HG03039 (cell line): Measurements from ENCODE around the gene MAP2K4.

Experiments
- ATAC-seq: cut with Tn5 transposase; IDR thresholded peaks from one replicate; pipeline ENCODE4 v1.9.1; 2021; ENCODE audit warnings: mild to moderate bottlenecking, moderate library complexity; ENCODE audit not compliant: unreplicated experiment

MAP2K4 gene

DNA sequence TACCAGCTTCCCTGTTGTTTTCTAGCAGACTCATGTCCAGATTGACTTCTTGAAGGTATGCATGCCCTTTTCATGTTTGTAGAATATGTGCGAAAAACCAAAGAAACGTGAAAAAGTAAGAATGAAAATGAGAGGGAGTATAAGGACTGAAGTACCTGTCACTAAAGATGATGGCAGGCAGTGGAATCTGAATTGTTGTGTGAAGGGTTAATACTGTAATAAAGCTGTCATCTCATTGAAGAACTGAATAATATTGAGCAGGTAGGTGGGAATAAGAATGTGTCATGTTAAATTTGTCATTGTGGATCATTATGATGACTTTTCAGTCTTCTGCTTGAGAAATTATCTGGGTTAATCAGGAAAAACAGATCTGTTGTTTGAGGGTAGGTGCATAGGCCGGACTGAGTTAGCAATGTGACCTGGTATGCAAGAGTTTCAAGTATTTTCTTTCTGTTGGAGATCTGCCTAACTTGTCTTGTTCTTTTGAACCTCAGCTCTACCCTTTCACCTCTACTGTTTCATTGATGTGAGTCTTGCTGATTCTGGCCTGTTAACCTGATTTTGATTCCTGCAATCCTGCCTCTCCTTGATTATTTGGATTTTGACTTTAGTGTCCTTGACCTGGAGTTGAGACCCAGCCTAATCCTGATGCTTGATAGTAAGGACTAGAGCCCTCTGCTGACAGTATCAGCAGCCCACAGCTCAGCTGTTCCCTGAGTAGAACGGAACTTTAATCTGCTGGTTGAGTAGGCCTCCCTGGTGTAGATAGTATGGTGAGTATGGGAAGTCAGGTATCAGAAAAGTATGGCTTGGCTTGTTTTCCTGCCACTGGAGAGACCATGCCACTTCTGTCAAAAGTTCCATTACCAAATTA is 64.6 kb downstream of the MAP2K4 start:
- no peak for ATAC-seq

DNA sequence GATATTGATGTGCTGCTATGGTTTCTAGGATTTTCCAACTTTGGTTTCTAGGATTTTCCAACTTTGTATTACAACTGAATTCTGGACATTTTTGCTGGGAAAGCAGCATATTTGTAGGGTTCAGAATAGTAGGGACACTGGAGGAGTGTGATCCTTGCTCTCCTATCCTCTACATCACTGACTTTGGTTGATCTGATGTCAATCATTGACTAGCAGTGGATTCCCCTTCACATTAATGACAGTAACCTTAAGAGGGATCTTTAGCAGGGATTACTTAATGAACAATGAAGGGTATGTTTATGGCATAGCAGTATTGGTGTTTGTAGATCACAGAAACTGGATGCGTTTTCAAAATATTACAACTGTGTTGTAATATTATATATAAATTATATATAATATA is 67.4 kb downstream of the MAP2K4 start:
- ATAC-seq: no peak

DNA sequence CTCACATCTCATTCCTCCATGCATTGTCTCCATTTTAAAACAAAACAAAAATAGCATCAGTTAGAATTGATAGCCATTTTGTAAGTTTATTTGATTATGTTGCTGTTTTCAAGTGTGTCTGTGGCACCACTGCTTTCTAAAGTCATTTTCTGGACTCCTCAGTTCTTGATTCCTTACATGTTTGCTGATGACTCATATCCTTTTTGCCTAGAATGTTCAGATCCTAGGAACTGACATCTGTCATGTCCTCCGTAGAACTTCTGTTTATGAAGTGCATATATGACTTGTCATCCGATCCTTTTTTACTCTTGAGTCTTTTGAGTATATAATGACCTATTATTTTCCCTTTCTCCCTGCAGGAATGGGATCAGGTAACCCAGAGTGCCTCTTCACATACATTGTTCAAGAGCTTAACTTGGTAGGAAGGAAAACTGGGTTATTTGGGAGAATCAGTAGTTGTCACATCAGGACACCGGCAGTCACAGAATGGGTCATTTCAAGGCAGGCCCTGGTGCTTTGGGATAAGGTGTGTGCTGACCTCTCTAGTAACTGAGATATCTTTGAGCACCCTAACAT is 69.2 kb downstream of the MAP2K4 start:
- no peak for ATAC-seq

DNA sequence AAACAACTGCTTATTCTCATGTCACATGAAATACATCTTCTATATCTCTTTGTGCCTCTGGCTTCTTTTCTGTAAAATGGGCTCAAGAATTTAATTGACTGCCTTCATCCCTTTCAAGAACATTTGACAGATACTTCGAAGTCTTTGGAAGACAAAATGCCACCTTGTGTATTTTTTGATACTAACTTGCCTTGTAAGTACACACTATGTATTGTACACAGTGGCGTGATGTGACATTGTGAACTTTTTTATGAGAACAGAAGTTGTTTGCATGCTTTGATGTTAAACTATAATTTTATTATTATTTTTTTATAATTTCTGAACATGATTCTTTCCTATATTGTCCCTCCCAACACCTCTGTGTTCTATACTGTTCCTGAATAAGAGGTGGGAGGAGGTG is 73.7 kb downstream of the MAP2K4 start:
- ATAC-seq: no peak

DNA sequence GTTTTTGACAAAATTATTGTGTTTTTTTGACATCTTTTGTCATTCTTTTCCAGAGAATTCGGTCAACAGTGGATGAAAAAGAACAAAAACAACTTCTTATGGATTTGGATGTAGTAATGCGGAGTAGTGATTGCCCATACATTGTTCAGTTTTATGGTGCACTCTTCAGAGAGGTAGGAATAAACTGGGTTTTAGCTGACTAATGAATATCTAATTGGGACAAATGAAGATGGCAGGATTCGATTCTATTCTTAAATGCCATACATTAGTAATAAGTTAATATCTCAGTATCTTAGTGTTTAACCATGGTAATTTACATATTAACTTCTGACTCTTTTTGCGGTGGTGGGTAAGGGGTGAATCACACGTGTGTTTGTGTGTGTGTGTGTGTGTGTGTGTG is 74.8 kb downstream of the MAP2K4 start:
- ATAC-seq: no peak

DNA sequence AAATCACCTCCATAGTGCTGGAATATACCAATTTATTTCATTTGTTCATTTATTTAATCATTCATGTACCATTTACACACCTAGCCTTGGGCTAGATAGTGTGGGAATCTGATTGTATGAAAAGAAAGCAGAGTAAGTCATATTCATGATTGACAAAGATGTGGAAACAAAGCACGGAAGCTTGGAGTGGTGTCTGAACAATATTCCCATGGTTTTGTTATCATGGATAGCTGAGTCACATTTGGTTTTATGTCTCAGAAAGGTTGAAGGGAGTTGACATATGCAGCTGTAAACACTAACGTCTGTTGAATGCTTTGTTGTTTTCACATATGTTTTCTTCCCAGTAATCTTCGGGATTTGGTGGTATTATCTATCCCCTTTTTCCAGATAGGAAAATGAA is 76.6 kb downstream of the MAP2K4 start:
- ATAC-seq: no peak

DNA sequence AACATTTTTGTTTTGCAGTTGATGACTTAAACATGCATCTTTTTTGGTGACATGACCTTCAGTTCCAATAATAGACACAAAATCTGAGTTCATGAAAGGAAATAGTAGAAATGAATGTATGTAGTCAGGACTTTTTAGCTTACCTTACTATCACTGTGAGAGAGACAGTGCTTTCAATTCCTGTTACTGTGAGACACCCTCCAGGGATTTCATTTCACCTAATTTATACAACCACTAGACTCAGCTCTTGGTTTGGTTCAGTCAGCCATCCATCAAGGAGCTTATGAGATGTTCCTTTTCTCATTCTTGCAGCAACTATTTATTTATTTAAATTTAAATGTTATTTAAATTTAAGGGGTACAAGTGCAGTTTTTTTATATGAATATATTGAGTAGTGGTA is 77.9 kb downstream of the MAP2K4 start:
- peak; percentile 78 for ATAC-seq

DNA sequence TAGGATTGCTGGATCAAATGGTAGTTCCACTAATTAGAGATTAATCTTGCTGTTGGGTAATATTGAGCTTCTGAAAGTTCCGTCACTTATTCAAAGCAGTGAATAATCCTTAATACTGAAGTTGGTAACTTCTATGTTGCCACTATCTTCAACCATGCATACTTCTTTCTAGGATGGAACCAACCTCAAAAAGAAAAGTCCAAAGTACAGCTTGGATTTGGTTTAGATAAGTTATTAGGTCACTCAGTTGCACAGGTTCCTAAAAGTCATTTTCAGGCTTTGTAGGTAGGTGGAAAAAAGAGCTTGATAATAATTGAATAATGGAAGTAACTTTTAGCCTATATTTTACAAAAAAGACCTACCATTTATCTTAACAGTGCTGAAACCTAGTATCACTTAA is 78.7 kb downstream of the MAP2K4 start:
- no peak for ATAC-seq

DNA sequence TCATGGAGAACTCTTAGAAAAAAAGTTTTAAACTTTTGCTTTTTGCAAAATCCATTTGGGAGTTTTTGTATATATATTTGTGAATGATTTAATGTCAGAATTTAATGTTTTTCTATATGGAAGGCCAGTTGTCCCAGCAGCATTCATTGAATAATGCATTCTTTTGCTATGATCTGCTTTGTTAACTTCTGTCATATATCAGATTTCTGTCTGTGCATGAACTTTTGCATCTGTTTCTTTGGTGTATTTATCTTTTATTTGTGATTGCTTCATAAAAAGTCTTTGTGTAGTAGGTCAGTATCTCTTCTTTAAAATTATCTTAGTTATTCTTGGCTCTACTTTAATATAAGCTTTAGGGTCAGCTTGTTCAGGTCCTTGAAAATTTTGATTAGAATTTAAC is 84.2 kb downstream of the MAP2K4 start:
- ATAC-seq: no peak

DNA sequence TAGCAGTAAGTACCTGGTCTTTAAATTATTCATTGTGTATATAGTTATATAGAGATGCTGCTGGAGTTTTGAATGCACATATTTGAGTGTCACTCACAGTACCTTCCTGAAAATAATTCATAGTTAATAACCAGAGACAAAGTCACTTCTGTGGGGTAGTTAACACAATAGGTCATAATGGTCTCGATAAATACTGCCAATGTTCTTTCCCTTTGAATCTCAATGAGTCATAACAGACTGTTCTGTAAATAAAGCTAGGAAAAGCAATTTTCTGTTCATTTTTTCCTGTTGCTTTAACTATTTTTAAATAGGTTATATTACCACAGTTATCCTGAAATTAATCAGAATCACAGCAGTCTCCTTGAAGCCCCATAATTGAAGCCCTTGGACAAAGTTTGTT is 87.2 kb downstream of the MAP2K4 start:
- ATAC-seq: no peak

DNA sequence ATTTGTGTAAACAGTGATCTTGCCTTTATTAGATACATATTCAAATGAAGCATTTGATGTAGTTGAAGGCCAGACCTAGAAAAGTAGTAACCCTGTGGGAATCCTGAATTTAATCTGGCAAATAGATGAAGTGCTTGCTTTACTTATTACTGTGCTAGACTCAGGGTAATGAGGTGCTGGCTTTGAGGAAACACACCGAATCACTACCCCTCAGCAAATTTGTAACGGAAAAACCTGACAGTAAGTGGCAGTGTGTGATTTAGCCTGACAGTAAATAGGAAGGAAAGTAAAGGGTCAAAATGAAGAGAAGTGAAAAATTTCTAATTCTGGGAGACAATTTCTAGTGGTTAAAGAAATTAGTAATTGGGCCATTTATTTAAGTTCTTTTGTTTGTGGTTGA is 90.2 kb downstream of the MAP2K4 start:
- no peak for ATAC-seq

DNA sequence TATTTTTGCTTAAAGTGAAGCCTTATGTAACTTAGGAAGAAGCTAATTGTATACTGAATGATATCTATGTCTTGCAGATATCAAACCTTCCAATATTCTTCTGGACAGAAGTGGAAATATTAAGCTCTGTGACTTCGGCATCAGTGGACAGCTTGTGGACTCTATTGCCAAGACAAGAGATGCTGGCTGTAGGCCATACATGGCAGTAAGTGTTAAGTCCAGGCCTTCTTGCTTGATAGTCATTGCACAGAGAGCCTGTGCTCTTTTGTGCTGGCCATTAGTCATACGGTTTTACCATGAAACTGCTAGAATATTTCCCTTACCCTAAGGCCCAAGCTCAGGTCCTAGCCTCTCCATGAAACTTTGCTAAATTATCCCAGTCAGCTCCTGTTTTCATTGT is 92.5 kb downstream of the MAP2K4 start:
- ATAC-seq: no peak

DNA sequence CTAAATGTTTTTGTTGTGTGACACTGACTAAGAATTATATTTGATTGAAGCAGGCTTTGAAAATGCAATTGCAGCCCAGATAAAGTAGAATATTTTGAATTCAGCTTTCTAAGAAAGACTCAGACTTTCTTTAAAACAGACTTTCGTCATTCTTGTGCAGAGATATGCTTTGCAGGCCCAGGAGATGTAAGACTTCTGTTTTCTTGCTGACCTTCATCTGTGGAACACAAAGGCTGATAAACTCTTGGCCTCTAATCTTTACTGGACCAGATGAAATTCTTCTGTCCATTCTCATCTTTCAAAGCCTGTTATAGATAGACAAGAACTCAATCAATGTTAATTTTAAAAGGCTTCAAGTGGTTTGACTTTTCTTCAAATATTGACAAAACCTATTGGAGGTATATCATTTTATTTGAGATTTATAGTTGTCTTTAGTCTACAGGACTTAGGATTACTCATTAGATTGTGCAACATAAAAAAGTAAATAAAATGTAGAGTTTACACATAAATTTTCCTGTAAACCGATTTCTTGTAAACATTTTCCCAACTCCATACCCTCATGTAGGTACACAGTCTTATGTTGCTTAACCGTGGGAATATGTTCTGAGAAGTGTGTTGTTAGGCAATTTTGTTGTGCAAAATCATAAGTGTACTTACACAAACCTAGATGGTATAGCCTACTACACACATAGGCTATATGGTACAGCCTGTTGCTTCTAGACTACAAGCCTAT is 94.2 kb downstream of the MAP2K4 start:
- no peak for ATAC-seq

DNA sequence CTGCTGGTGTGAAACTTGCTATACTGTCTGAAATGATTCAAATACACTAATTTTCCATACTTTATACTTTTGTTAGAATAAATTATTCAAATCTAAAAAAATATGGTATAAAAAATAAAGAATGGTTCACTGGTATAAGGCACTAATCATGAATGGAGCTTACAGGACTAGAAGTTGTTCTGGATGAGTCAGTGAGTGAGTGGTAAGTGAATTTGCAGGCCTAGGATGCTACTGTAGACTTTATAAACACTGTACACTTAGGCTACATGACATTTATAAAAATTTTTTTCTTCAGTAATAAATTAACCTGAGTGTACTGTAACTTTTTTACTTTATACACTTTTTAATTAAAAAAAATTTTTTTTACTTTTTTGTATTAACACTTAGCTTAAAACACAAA is 95.5 kb downstream of the MAP2K4 start:
- no peak for ATAC-seq

DNA sequence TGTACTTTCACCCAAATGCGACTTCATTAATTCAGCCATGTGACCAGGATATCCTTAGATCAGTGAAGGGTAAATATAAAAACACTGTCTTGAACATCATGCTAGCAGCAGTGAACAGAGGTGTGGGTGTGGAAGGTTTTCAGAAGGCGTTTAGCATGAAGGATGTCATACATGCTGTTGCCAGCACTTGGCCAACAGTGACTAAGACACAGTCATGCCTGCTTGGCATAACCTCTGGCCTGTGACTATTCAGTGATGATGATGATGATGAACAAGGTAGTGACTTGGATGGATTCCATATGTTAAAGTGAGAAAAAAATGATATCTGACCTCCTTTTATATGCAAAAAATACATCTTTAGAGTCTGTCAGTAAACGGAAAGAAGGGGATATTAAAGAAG is 97.9 kb downstream of the MAP2K4 start:
- ATAC-seq: no peak

DNA sequence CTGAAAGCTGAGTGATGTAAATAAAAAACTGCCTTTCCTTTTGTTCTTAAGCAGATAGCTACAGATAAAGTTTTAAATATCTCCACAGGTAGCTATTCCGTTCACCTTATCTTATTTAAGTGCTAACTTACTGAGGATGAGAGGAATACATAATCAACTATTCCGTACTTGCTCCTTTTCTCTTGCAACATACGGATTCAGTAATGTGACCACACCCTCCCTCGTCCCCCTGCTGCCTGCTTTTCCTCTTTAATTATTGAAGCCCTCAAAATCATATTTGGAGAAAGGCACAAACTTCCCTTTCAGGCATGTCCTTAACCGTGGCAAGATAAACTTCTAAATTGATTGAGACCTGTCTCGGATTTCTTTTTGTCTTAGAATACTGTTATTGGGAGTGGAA is 101.4 kb downstream of the MAP2K4 start:
- no peak for ATAC-seq

DNA sequence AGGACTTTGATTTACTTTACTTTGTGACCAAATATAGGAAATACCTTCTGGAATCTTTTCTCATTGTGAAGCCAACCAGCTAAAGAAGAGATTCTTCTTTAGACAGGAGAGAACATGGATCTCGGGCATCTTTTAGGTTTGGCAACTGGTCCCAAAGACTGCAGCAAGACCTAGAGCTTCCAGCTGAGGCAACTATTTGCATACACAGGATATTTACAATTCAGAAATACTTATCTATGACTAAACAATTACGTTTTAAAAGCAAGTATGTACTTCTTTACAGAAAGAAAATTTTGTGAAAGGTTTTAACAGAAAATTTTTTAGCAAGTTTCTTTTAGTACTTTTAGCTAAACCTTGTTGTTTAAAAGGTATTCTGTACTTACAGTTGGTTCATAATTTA is 106.5 kb downstream of the MAP2K4 start:
- no peak for ATAC-seq

DNA sequence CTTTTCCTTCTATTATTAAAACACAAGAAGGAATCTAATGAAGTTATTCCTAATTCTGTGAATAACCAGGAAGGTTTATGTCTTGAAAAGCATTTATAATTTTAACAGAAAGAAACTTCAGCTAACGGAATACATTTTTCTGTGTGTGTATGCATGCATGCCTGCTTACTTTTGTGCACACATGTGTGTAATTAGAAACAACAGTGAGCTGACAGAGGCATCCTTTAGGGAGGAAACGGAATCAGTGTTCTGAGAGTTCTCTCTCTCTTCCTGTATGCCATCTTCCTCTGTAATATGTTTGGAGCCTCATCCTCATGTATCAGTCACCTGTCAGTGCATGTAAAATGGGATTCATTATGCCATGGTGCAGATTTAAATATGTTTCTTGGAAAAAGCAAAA is 107.0 kb downstream of the MAP2K4 start:
- ATAC-seq: no peak

DNA sequence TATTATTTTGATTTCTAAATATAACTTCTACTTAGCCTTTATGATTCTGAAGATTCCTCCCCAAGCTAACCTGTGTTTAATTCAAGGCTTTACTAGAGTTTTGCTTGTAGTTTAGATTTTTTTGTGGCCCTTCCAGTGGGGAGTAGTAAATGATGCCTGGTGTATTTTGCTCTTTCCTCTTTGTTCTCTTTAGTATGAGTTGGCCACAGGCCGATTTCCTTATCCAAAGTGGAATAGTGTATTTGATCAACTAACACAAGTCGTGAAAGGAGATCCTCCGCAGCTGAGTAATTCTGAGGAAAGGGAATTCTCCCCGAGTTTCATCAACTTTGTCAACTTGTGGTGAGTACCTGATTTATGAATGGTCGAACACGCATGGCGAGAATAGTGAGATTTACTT is 108.3 kb downstream of the MAP2K4 start:
- no peak for ATAC-seq

DNA sequence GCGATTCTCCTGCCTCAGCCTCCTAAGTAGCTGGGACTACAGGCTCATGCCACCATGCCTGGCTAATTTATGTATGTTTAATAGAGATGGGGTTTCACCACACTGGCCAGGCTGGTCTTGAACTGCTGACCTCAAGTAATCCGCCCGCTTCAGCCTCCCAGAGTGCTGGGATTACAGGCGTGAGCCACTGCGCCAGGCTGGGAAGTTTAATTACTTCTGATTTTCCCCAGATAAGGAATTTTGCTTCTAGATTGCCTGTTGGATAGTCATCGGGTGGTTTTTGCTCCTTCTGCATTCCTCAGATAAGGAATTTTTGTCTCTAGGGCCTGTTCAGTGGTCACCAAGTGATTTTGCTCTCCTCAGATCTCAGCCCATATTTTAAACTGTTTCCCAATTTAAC is 112.5 kb downstream of the MAP2K4 start:
- ATAC-seq: no peak

DNA sequence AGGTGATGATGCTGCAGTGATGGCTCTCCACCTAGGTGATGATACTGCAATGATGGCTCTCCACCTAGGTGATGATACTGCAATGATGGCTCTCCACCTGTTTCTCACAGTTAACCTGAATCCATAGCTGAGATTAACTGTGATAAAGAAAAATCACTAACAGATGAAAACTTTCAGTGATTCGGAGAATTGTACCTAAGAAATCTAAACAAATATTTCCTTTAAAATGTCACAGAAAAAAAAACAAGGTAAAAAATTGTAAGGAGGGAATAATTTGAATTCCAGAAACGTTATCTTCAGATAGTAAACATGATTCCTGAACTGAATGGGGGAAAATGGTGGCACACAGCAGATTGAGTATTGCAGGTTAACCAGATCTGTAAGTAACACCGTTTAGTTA is 113.4 kb downstream of the MAP2K4 start:
- no peak for ATAC-seq

DNA sequence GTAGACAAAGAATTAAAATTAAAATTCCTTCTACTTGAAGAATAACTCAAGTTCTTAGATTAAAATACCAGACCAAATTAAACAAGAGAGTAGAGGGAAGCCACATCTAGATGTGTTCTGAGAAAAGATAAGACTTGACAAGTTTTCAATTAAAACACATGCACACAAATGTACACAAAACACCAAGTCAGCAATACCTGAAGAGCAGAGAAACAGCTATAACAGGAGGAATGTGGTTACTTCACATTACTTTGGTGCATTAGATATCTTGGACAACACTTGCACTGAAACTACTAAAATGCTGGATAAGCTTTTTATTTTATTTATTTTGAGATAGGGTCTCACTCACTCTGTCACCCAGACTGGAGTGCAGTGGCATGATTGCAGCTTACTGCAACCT is 113.9 kb downstream of the MAP2K4 start:
- no peak for ATAC-seq
